OCI-LY1 (cell line): ENCODE measurements around the gene RNF25.

Experiments
- EZH2 ChIP-seq: fragments of 200-600 bp; sonication (generic), shearing (Covaris generic); IDR thresholded peaks from 2 replicates; pipeline ENCODE4 v1.8.0; 2017; ENCODE audit warnings: borderline replicate concordance, mixed run types, mild to moderate bottlenecking, antibody characterized with exemption, low read length, moderate library complexity, mixed read lengths
- TF ChIP-seq, protein P1 (sequence below): fragments of 200-600 bp; sonication (generic), shearing (Covaris generic); IDR thresholded peaks from 2 replicates; pipeline ENCODE4 v1.5.1; 2017; ENCODE audit warnings: mild to moderate bottlenecking, antibody characterized with exemption, low read length, moderate library complexity, mixed read lengths

- TF ChIP-seq, protein P1, sequence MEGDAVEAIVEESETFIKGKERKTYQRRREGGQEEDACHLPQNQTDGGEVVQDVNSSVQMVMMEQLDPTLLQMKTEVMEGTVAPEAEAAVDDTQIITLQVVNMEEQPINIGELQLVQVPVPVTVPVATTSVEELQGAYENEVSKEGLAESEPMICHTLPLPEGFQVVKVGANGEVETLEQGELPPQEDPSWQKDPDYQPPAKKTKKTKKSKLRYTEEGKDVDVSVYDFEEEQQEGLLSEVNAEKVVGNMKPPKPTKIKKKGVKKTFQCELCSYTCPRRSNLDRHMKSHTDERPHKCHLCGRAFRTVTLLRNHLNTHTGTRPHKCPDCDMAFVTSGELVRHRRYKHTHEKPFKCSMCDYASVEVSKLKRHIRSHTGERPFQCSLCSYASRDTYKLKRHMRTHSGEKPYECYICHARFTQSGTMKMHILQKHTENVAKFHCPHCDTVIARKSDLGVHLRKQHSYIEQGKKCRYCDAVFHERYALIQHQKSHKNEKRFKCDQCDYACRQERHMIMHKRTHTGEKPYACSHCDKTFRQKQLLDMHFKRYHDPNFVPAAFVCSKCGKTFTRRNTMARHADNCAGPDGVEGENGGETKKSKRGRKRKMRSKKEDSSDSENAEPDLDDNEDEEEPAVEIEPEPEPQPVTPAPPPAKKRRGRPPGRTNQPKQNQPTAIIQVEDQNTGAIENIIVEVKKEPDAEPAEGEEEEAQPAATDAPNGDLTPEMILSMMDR, result no peak
- TF ChIP-seq EZH2, result no peak
Observed at GRCh38 chr2:218718058-218718457, 46.3 kb upstream of the RNF25 start.
